Fibroblast of lung (primary cell): ENCODE measurements around the gene OPRM1. TPM values are rescaled to one million over a fixed set of nuclear protein-coding genes. Genes with fewer than 3 reads are reported as not detected.
A peak's percentile ranks its signal among the peaks of the same experiment; 100 is the strongest.

Experiments used
- DNase-seq, 2 donors: peaks; one replicate each; pipeline versions ENCODE4 v3.0.0 to v3.0.0-alpha.2; 2010; ENCODE audit warnings: low read depth in 2 of 2
- H2AFZ ChIP-seq: 2 replicates; pipeline ENCODE4 v1.5.1; 2012; ENCODE audit warnings: low read length, control low read depth, inconsistent platforms
- H3K27ac ChIP-seq: 2 replicates; pipeline ENCODE4 v1.5.1; 2011; ENCODE audit warnings: low read length, control low read depth; ENCODE audit not compliant: insufficient read depth
- H3K27me3 ChIP-seq: 2 replicates; pipeline ENCODE4 v1.5.1; 2011; ENCODE audit warnings: mild to moderate bottlenecking, low read length; ENCODE audit not compliant: control insufficient read depth, insufficient read depth
- H3K36me3 ChIP-seq: 2 replicates; pipeline ENCODE4 v1.5.1; 2011; ENCODE audit warnings: low read length; ENCODE audit not compliant: control insufficient read depth, insufficient read depth
- H3K4me1 ChIP-seq: 2 replicates; pipeline ENCODE4 v1.5.1; 2011; ENCODE audit warnings: low read length; ENCODE audit not compliant: control insufficient read depth, insufficient read depth; ENCODE audit errors: extremely low read depth
- H3K4me2 ChIP-seq: 2 replicates; pipeline ENCODE4 v1.5.1; 2011; ENCODE audit warnings: low read length, control low read depth; ENCODE audit not compliant: insufficient read depth; ENCODE audit errors: extremely low read depth
- H3K4me3 ChIP-seq, 4 experiments: fragments of 200-600 bp in 1 of 4; sonication (generic) in 1 of 4; replicated peaks in 1 of 4; 2 replicates each; pipeline ENCODE4 v1.5.1; 2011 to 2016; ENCODE audit warnings: low read length in 4 of 4, low read depth in 3 of 4, mild to moderate bottlenecking in 3 of 4, control low read depth in 2 of 4, inconsistent platforms in 1 of 4, mixed read lengths in 1 of 4; ENCODE audit not compliant: insufficient read depth in 1 of 4; ENCODE audit errors: control extremely low read depth in 1 of 4
- H3K79me2 ChIP-seq: 2 replicates; pipeline ENCODE4 v1.5.1; 2012; ENCODE audit warnings: mild to moderate bottlenecking, low read length, inconsistent platforms; ENCODE audit not compliant: control insufficient read depth, insufficient read depth
- H3K9ac ChIP-seq: 2 replicates; pipeline ENCODE4 v1.5.1; 2011; ENCODE audit warnings: mild to moderate bottlenecking, low read length, control low read depth; ENCODE audit not compliant: insufficient read depth
- H3K9me3 ChIP-seq: 2 replicates; pipeline ENCODE4 v1.5.1; 2012; ENCODE audit warnings: low read depth, low read length; ENCODE audit not compliant: control insufficient read depth, insufficient read depth
- H4K20me1 ChIP-seq: 2 replicates; pipeline ENCODE4 v1.5.1; 2011; ENCODE audit warnings: low read length; ENCODE audit not compliant: control insufficient read depth, insufficient read depth; ENCODE audit errors: extremely low read depth
- EZH2 ChIP-seq: IDR thresholded peaks from 2 replicates; pipeline ENCODE4 v1.5.1; 2012; ENCODE audit warnings: low read length, control low read depth, mild to moderate bottlenecking; ENCODE audit errors: missing control alignments
- polyA plus RNA-seq, 2 donors: library from polyadenylated mRNA; depleted of rRNA in 1 of 2; stranded (reverse) in 1 of 2; unstranded in 1 of 2; fragments of >200 nt; gene quantifications; 2 replicates each; pipeline ENCODE4 v1.2.1, GENCODE V29; 2011 to 2012; ENCODE audit warnings: missing spikeins in 1 of 2
- total RNA-seq: library from RNA; depleted of rRNA; stranded (reverse); fragments of >200 nt; gene quantifications from 2 replicates; pipeline ENCODE4 v1.2.1, GENCODE V29; 2014
- TF ChIP-seq, protein P1 (sequence below), 2 donors: IDR thresholded peaks in 1 of 2; conservative IDR thresholded peaks in 1 of 2; 1 replicate in 1 of 2; 2 replicates in 1 of 2; pipeline ENCODE4 v1.5.1; 2011 to 2012; ENCODE audit warnings: low read length in 2 of 2, control low read depth in 1 of 2, inconsistent platforms in 1 of 2, low read depth in 1 of 2, mild to moderate bottlenecking in 1 of 2

The OPRM1 gene
- total and polyA plus RNA-seq, 2 donors (not counting 1 experiment from before 2014, with no cell fraction given), result not detected

DNA sequence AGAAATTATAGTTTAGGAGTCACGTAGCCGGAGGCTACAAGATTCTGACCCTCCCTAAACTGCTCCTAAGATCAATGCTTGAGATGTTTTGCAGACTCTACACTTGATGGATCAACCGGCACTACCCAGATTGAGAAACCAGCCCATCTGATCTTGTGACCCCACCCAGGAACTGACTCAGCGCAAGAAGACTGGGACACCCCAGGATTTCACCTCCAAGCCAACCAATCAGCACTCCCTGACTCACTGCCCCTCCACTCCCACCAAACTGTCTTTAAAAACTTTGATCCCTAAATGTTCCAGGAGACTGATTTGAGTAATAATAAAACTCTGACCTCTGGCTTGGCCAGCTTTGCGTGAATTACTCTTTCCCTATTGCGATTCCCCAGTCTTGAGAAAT, 99.8 kb downstream of the OPRM1 start:
- TF ChIP-seq EZH2, result no peak
- TF ChIP-seq, protein P1, sequence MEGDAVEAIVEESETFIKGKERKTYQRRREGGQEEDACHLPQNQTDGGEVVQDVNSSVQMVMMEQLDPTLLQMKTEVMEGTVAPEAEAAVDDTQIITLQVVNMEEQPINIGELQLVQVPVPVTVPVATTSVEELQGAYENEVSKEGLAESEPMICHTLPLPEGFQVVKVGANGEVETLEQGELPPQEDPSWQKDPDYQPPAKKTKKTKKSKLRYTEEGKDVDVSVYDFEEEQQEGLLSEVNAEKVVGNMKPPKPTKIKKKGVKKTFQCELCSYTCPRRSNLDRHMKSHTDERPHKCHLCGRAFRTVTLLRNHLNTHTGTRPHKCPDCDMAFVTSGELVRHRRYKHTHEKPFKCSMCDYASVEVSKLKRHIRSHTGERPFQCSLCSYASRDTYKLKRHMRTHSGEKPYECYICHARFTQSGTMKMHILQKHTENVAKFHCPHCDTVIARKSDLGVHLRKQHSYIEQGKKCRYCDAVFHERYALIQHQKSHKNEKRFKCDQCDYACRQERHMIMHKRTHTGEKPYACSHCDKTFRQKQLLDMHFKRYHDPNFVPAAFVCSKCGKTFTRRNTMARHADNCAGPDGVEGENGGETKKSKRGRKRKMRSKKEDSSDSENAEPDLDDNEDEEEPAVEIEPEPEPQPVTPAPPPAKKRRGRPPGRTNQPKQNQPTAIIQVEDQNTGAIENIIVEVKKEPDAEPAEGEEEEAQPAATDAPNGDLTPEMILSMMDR (conservative IDR thresholded peaks at IDR 0.05 in 1 of 2, IDR thresholded peaks at IDR 0.05 in 1 of 2; ENCODE audit: low read depth in 1 of 2, low read length in 2 of 2), result no peak
- no peak overlapping the region for H3K4me2 ChIP-seq
- H3K36me3 ChIP-seq, result no peaks in the 10 kb centered on the region
- no peaks in the 10 kb centered on the region for H3K27me3 ChIP-seq
- H3K27ac ChIP-seq, result no peak overlapping the region
- H4K20me1 ChIP-seq, result no peaks in the 10 kb centered on the region
- no peaks in the 10 kb centered on the region for H3K4me1 ChIP-seq
- no peaks in the 10 kb centered on the region for H3K79me2 ChIP-seq
- no peak overlapping the region for H3K9ac ChIP-seq
- no peak overlapping the region for H2AFZ ChIP-seq
- no peak for DNase-seq
- H3K9me3 ChIP-seq, result no peaks in the 10 kb centered on the region
- H3K4me3 ChIP-seq, result no peak overlapping the region

DNA sequence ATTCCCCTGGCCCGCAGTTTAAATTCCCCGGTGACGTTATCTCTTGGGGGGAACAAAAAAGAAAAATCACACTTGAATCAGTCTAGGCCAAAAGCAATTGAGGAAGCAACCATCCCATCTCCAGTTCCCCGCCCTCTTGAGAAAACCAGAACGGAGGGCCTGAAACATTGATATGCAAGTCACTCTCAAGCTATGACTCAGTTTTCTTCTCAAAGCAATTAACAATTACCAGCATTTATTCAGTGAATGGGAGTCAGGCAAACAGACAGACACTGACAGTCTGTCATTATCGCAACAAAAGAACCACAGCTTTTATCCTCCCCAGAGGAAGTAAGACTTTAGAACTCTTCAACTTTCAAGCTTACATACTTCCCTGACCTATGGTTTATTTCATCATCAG, 100.9 kb downstream of the OPRM1 start:
- Histone ChIP-seq H3K4me2 (no peak overlapping the region), H3K27me3 (no peaks in the 10 kb centered on the region), H3K9ac (no peak overlapping the region), H3K27ac (no peak overlapping the region), H3K4me3 (no peak overlapping the region), H3K79me2 (no peaks in the 10 kb centered on the region), H2AFZ (no peak overlapping the region), H3K4me1 (no peaks in the 10 kb centered on the region), H3K9me3 (no peaks in the 10 kb centered on the region), H3K36me3 (no peaks in the 10 kb centered on the region), H4K20me1 (no peaks in the 10 kb centered on the region)
- peak in 1 of 2 donors; percentile 33 for DNase-seq
- TF ChIP-seq, protein P1 (conservative IDR thresholded peaks at IDR 0.05 in 1 of 2, IDR thresholded peaks at IDR 0.05 in 1 of 2; ENCODE audit: low read depth in 1 of 2, low read length in 2 of 2), result no peak
- no peak for TF ChIP-seq EZH2

DNA sequence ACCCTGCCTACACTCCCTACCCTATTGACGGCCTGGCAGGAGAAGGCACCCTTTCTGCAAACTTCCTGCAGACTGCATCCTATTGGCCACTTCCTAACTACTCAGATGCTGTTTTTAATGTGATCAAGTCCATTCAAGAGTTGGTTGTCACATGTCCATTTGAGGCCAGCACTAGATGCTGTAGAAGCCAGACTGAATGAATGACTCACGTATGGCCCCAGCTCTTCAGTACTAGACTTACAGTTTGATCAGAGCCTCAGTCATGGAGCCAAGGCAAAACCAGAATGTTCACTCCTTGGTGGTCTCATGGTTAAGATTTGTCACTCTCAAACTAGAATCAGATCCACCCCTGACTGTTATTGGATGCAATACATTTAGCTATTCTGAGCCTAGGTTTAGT, 101.7 kb downstream of the OPRM1 start:
- H3K9me3 ChIP-seq, result no peaks in the 10 kb centered on the region
- H3K4me3 ChIP-seq, result no peak overlapping the region
- no peaks in the 10 kb centered on the region for H4K20me1 ChIP-seq
- H3K4me2 ChIP-seq, result no peak overlapping the region
- H3K79me2 ChIP-seq, result no peaks in the 10 kb centered on the region
- H3K36me3 ChIP-seq, result no peaks in the 10 kb centered on the region
- no peak for DNase-seq
- H3K27me3 ChIP-seq, result no peaks in the 10 kb centered on the region
- no peaks in the 10 kb centered on the region for H3K4me1 ChIP-seq
- TF ChIP-seq, protein P1 (conservative IDR thresholded peaks at IDR 0.05 in 1 of 2, IDR thresholded peaks at IDR 0.05 in 1 of 2; ENCODE audit: low read depth in 1 of 2, low read length in 2 of 2), result no peak
- no peak for TF ChIP-seq EZH2
- H2AFZ ChIP-seq, result no peak overlapping the region
- no peak overlapping the region for H3K27ac ChIP-seq
- H3K9ac ChIP-seq, result no peak overlapping the region
